H9 (cell line): Measurements from ENCODE around the gene ANAPC16. TPM values are rescaled to one million over a fixed set of nuclear protein-coding genes. Genes with fewer than 3 reads are reported as not detected.
A peak's percentile ranks its signal among the peaks of the same experiment; 100 is the strongest.
"Not testable (repeated sequence)": the region's sequence is repeated elsewhere in the genome, so short reads cannot be mapped to it uniquely, and the experiment has no call there.

Source experiments
- DNase-seq: peaks from one replicate; pipeline ENCODE4 v3.0.0-alpha.2; 2017
- H2AFZ ChIP-seq: one replicate; pipeline ENCODE4 v1.6.1; 2013; ENCODE audit warnings: mild to moderate bottlenecking, low read length, control low read depth, moderate library complexity
- H2AK5ac ChIP-seq: 2 replicates; pipeline ENCODE4 v1.6.1; 2013; ENCODE audit warnings: low read length, control low read depth, mixed read lengths; ENCODE audit not compliant: insufficient read length
- H2BK120ac ChIP-seq: one replicate; pipeline ENCODE4 v1.6.1; 2013; ENCODE audit warnings: low read depth, mild to moderate bottlenecking, low read length, control low read depth, inconsistent platforms; ENCODE audit not compliant: poor library complexity, severe bottlenecking
- H2BK12ac ChIP-seq: 2 replicates; pipeline ENCODE4 v1.6.1; 2013; ENCODE audit warnings: low read length, control low read depth, mixed read lengths, low read depth; ENCODE audit not compliant: insufficient read length
- H2BK15ac ChIP-seq: 2 replicates; pipeline ENCODE4 v1.6.1; 2013; ENCODE audit warnings: low read depth, low read length, control low read depth
- H2BK20ac ChIP-seq: one replicate; pipeline ENCODE4 v1.6.1; 2013; ENCODE audit warnings: low read depth, mild to moderate bottlenecking, low read length, control low read depth, inconsistent platforms; ENCODE audit not compliant: poor library complexity, severe bottlenecking
- H2BK5ac ChIP-seq: 2 replicates; pipeline ENCODE4 v1.6.1; 2013; ENCODE audit warnings: low read length, control low read depth, mixed read lengths; ENCODE audit not compliant: insufficient read length
- H3K14ac ChIP-seq: 2 replicates; pipeline ENCODE4 v1.6.1; 2013; ENCODE audit warnings: low read length, control low read depth; ENCODE audit not compliant: insufficient read depth
- H3K18ac ChIP-seq: 2 replicates; pipeline ENCODE4 v1.6.1; 2013; ENCODE audit warnings: low read depth, mild to moderate bottlenecking, mixed read lengths, low read length, control low read depth; ENCODE audit not compliant: insufficient read length
- H3K23ac ChIP-seq: 2 replicates; pipeline ENCODE4 v1.6.1; 2013; ENCODE audit warnings: low read length, control low read depth, mixed read lengths, low read depth; ENCODE audit not compliant: insufficient read length
- H3K23me2 ChIP-seq: 2 replicates; pipeline ENCODE4 v1.6.1; 2013; ENCODE audit warnings: low read depth, mild to moderate bottlenecking, mixed read lengths, low read length, control low read depth; ENCODE audit not compliant: insufficient read length, poor library complexity, severe bottlenecking
- H3K27ac ChIP-seq: 2 replicates; pipeline ENCODE4 v1.5.1; 2013; ENCODE audit warnings: low read length, control low read depth, mixed read lengths, low read depth; ENCODE audit not compliant: insufficient read length
- H3K27me3 ChIP-seq: 2 replicates; pipeline ENCODE4 v1.6.1; 2013; ENCODE audit warnings: low read length, control low read depth, inconsistent platforms; ENCODE audit not compliant: insufficient read depth
- H3K4ac ChIP-seq: 2 replicates; pipeline ENCODE4 v1.6.1; 2013; ENCODE audit warnings: low read depth, mild to moderate bottlenecking, control low read depth, inconsistent platforms, low read length, moderate library complexity
- H3K4me1 ChIP-seq: 2 replicates; pipeline ENCODE4 v1.6.1; 2013; ENCODE audit warnings: low read length, control low read depth, inconsistent platforms; ENCODE audit not compliant: insufficient read depth
- H3K4me2 ChIP-seq: 2 replicates; pipeline ENCODE4 v1.6.1; 2013; ENCODE audit warnings: low read length, control low read depth, mixed read lengths; ENCODE audit not compliant: insufficient read length, insufficient read depth
- H3K56ac ChIP-seq: 2 replicates; pipeline ENCODE4 v1.6.1; 2013; ENCODE audit warnings: low read depth, mild to moderate bottlenecking, mixed read lengths, low read length, control low read depth; ENCODE audit not compliant: insufficient read length
- H3K79me1 ChIP-seq: 2 replicates; pipeline ENCODE4 v1.6.1; 2013; ENCODE audit warnings: low read depth, mild to moderate bottlenecking, moderate library complexity, low read length, control low read depth, inconsistent platforms; ENCODE audit not compliant: insufficient read depth, poor library complexity, severe bottlenecking
- H3K79me2 ChIP-seq: 2 replicates; pipeline ENCODE4 v1.6.1; 2013; ENCODE audit warnings: low read length, control low read depth, inconsistent platforms; ENCODE audit not compliant: insufficient read depth
- H3K9ac ChIP-seq: 2 replicates; pipeline ENCODE4 v1.6.1; 2013; ENCODE audit warnings: low read length, control low read depth, mixed read lengths; ENCODE audit not compliant: insufficient read length; ENCODE audit errors: extremely low read depth
- H3K9me3 ChIP-seq: one replicate; pipeline ENCODE4 v1.6.1; 2013; ENCODE audit warnings: low read depth, low read length, inconsistent platforms; ENCODE audit not compliant: control insufficient read depth
- H3T11ph ChIP-seq: one replicate; pipeline ENCODE4 v1.6.1; 2013; ENCODE audit warnings: mild to moderate bottlenecking, low read length, control low read depth, inconsistent platforms
- H4K20me1 ChIP-seq: one replicate; pipeline ENCODE4 v1.6.1; 2013; ENCODE audit not compliant: control insufficient read depth, insufficient read length, insufficient read depth
- H4K5ac ChIP-seq: 2 replicates; pipeline ENCODE4 v1.6.1; 2013; ENCODE audit warnings: low read depth, mild to moderate bottlenecking, mixed read lengths, low read length, control low read depth; ENCODE audit not compliant: insufficient read length
- H4K8ac ChIP-seq: replicated peaks from 2 replicates; pipeline ENCODE4 v1.6.1; 2013; ENCODE audit warnings: low read length, control low read depth, mixed read lengths, low read depth; ENCODE audit not compliant: insufficient read length
- H4K91ac ChIP-seq: 2 replicates; pipeline ENCODE4 v1.6.1; 2013; ENCODE audit warnings: low read depth, mild to moderate bottlenecking, moderate library complexity, mixed read lengths, low read length, control low read depth; ENCODE audit not compliant: insufficient read length
- H3K27ac Mint-ChIP-seq, 3 experiments: 2 replicates in 2 of 3; 3 replicates in 1 of 3; pipeline ENCODE4 v1.8.0; 2020 to 2021; ENCODE audit warnings: mixed read lengths in 3 of 3, mild to moderate bottlenecking in 1 of 3, moderate library complexity in 1 of 3
- H3K27me3 Mint-ChIP-seq: 2 replicates; pipeline ENCODE4 v1.8.0; 2021; ENCODE audit warnings: low read depth, mild to moderate bottlenecking, moderate library complexity, mixed read lengths
- H3K36me3 Mint-ChIP-seq, 3 experiments: 2 replicates in 2 of 3; 3 replicates in 1 of 3; pipeline ENCODE4 v1.8.0; 2020 to 2021; ENCODE audit warnings: low read depth in 3 of 3, mixed read lengths in 3 of 3; ENCODE audit not compliant: insufficient read depth in 1 of 3
- H3K4me1 Mint-ChIP-seq, 2 experiments: 2 replicates each; pipeline ENCODE4 v1.8.0; 2020; ENCODE audit warnings: mixed read lengths in 2 of 2
- H3K4me3 Mint-ChIP-seq, 2 experiments: 2 replicates in 1 of 2; 3 replicates in 1 of 2; pipeline ENCODE4 v1.8.0; 2020 to 2021; ENCODE audit warnings: mild to moderate bottlenecking in 2 of 2, mixed read lengths in 2 of 2, moderate library complexity in 1 of 2
- H3K9me3 Mint-ChIP-seq, 2 experiments: 2 replicates in 1 of 2; 3 replicates in 1 of 2; pipeline ENCODE4 v1.8.0; 2020; ENCODE audit warnings: mild to moderate bottlenecking in 2 of 2, mixed read lengths in 2 of 2, moderate library complexity in 1 of 2
- WGBS: extraction: QIAGEN DNeasy Blood & Tissue Kit; methylation state at CpG from one replicate; pipeline ENCODE4 v1.1.7; 2013; ENCODE audit warnings: missing lambda C conversion rate, low lambda C conversion rate, mixed read lengths; ENCODE audit not compliant: insufficient read length; ENCODE audit errors: extremely low coverage; 5-methylcytosine and 5-hydroxymethylcytosine counted together
- total RNA-seq: library from RNA; stranded (reverse); gene quantifications from 2 replicates; pipeline ENCODE4 v1.2.1, GENCODE V29; 2021
- TF ChIP-seq, protein P1 (sequence below): fragments of 200-600 bp; sonication (generic); conservative IDR thresholded peaks from 3 replicates; pipeline ENCODE4 v1.8.0; 2021; ENCODE audit warnings: antibody characterized with exemption, mild to moderate bottlenecking

ANAPC16 gene
- total RNA-seq, 1 experiment from 2014 or later, result 66.6 TPM

DNA sequence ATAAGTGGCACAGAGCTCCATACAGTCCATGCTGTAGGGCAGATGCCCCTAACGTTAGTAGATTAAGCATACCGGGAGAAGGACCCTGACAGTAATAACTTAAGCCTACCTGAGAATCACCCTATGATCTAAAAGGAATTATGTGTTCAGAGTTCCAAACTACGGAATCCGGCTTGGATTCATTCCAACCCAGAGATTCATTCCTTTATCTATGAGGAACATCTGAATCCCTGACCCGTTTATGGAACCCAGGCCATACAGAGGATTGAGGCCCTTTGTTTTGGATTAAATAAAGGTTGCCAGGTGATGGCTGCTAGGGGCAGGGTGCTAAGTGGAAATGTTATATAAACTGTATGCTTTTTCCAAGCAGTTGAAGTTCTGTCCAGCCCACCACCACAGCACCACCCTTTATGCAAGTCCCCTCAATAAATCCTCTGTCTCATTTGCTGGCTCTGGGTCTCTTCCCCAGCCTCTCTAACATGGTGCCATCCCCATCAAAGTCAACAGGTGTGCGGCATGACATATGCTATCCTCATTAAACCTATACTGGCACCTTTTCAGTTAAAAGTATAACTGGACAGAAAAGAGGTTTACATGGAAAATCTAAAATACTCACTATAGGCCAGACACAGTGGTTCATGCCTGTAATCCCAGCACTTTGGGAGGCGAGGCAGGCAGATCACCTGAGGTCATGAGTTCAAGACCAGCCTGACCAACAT, 9.1 kb upstream of the ANAPC16 start:
- H3K4me1 Mint-ChIP-seq, result no peaks in the 10 kb centered on the region
- no peaks in the 10 kb centered on the region for H3K79me1 ChIP-seq

DNA sequence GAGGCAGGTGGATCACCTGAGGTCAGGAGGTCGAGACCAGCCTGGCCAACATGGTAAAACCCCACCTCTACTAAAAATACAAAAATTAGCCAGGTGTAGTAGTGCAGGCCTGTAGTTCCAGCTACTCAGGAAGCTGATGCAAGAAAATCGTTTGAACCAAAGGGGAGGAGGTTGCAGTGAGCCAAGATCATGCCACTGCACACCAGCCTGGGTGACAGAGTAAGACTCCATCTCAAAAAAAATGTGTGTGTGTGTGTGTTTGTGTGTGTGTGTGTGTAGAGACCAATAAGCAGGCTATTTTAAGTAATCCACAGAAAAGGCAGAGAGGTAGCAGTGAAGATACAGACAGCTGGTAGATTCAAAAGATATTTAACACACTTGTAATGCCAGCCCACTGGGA, 7.3 kb upstream of the ANAPC16 start:
- H3K27me3 Mint-ChIP-seq, H3K9me3 Mint-ChIP-seq, H3K56ac ChIP-seq, H2AFZ ChIP-seq, H3K27me3 ChIP-seq, H3K4ac ChIP-seq, H4K8ac ChIP-seq, H4K20me1 ChIP-seq, H3K4me1 ChIP-seq, H4K91ac ChIP-seq, H4K5ac ChIP-seq, H3K27ac ChIP-seq, H3K4me2 ChIP-seq, H3K14ac ChIP-seq, H3K9ac ChIP-seq, H3K4me1 Mint-ChIP-seq, H3K23me2 ChIP-seq, H3K79me2 ChIP-seq, H3K9me3 ChIP-seq, H2BK5ac ChIP-seq, H3K18ac ChIP-seq, H3K4me3 Mint-ChIP-seq, H3K79me1 ChIP-seq, H3T11ph ChIP-seq, H2BK20ac ChIP-seq, H2BK12ac ChIP-seq, H2AK5ac ChIP-seq, H3K23ac ChIP-seq, DNase-seq, H2BK15ac ChIP-seq, H2BK120ac ChIP-seq: not testable (repeated sequence)
- Mint-ChIP-seq H3K36me3 (peaks cover 4 to 39% (median 18%) of the 10 kb centered on the region in 3 experiments; a peak in 6 of 7 replicates), H3K27ac (peak overlapping the region in 1 of 3 experiments; percentile 64; a peak in 3 of 7 replicates)
- WGBS, result no CpG with 5 or more reads among the region's 2 CpGs

More for the DNA sequence above, 9.1 kb upstream of the ANAPC16 start:
- Histone ChIP-seq H3K4me2 (no peak overlapping the region), H3K56ac (no peak overlapping the region), H3K27me3 (no peaks in the 10 kb centered on the region), H4K20me1 (no peaks in the 10 kb centered on the region), H4K5ac (no peak overlapping the region), H2BK120ac (no peak overlapping the region), H4K8ac (no peak overlapping the region), H2BK20ac (no peak overlapping the region), H2AK5ac (no peak overlapping the region), H3T11ph (no peak overlapping the region), H3K79me2 (no peaks in the 10 kb centered on the region), H3K23me2 (no peaks in the 10 kb centered on the region), H4K91ac (no peak overlapping the region), H2BK5ac (no peak overlapping the region), H3K9me3 (no peaks in the 10 kb centered on the region), H2AFZ (no peak overlapping the region), H3K4ac (no peak overlapping the region), H3K27ac (no peak overlapping the region), H2BK15ac (no peak overlapping the region), H3K23ac (no peak overlapping the region), H3K18ac (no peak overlapping the region), H3K9ac (no peak overlapping the region), H3K4me1 (no peaks in the 10 kb centered on the region), H3K14ac (no peak overlapping the region), H2BK12ac (no peak overlapping the region)
- Mint-ChIP-seq H3K4me3 (no peak overlapping the region), H3K36me3 (peaks cover 3 to 42% (median 30%) of the 10 kb centered on the region in 3 experiments; a peak in 6 of 7 replicates), H3K27me3 (no peaks in the 10 kb centered on the region), H3K27ac (no peak overlapping the region), H3K9me3 (no peaks in the 10 kb centered on the region)
- WGBS, result no CpG with 5 or more reads among the region's 7 CpGs
- TF ChIP-seq, protein P1, sequence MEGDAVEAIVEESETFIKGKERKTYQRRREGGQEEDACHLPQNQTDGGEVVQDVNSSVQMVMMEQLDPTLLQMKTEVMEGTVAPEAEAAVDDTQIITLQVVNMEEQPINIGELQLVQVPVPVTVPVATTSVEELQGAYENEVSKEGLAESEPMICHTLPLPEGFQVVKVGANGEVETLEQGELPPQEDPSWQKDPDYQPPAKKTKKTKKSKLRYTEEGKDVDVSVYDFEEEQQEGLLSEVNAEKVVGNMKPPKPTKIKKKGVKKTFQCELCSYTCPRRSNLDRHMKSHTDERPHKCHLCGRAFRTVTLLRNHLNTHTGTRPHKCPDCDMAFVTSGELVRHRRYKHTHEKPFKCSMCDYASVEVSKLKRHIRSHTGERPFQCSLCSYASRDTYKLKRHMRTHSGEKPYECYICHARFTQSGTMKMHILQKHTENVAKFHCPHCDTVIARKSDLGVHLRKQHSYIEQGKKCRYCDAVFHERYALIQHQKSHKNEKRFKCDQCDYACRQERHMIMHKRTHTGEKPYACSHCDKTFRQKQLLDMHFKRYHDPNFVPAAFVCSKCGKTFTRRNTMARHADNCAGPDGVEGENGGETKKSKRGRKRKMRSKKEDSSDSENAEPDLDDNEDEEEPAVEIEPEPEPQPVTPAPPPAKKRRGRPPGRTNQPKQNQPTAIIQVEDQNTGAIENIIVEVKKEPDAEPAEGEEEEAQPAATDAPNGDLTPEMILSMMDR, result no peak
- DNase-seq, result no peak
